Endodermal cell (in vitro differentiated cells): ENCODE measurements around the gene KCNH5. TPM values are rescaled to one million over a fixed set of nuclear protein-coding genes. Genes with fewer than 3 reads are reported as not detected.
"Not testable (repeated sequence)": the region's sequence is repeated elsewhere in the genome, so short reads cannot be mapped to it uniquely, and the experiment has no call there.

Source experiments
- DNase-seq: peaks from one replicate; pipeline ENCODE4 v3.0.0-alpha.2; 2017
- H3K27ac ChIP-seq: 2 replicates; pipeline ENCODE4 v1.5.1; 2013; ENCODE audit warnings: mild to moderate bottlenecking, low read depth, low read length, moderate library complexity
- H3K27me3 ChIP-seq: 2 replicates; pipeline ENCODE4 v1.6.1; 2013; ENCODE audit warnings: mild to moderate bottlenecking, low read length, moderate library complexity; ENCODE audit not compliant: insufficient read depth, control insufficient read depth, poor library complexity, severe bottlenecking
- H3K36me3 ChIP-seq: 2 replicates; pipeline ENCODE4 v1.7.0; 2013; ENCODE audit warnings: mild to moderate bottlenecking, low read length, moderate library complexity; ENCODE audit not compliant: control insufficient read depth, insufficient read depth
- H3K4me1 ChIP-seq: one replicate; pipeline ENCODE4 v1.7.0; 2013; ENCODE audit warnings: low read length; ENCODE audit not compliant: control insufficient read depth, insufficient read depth
- H3K4me3 ChIP-seq: 2 replicates; pipeline ENCODE4 v1.5.1; 2013; ENCODE audit warnings: mild to moderate bottlenecking, low read length, moderate library complexity
- H3K9ac ChIP-seq: 2 replicates; pipeline ENCODE4 v1.6.1; 2013; ENCODE audit warnings: mild to moderate bottlenecking, low read length, moderate library complexity; ENCODE audit not compliant: poor library complexity, severe bottlenecking; ENCODE audit errors: extremely low read depth
- H3K9me3 ChIP-seq: 2 replicates; pipeline ENCODE4 v1.6.1; 2013; ENCODE audit warnings: mild to moderate bottlenecking, low read length, moderate library complexity; ENCODE audit not compliant: control insufficient read depth
- H3K27ac Mint-ChIP-seq: 2 replicates; pipeline ENCODE4 v1.8.0; 2020; ENCODE audit warnings: mixed read lengths
- H3K27me3 Mint-ChIP-seq: 2 replicates; pipeline ENCODE4 v1.8.0; 2021; ENCODE audit warnings: mild to moderate bottlenecking, mixed read lengths; ENCODE audit not compliant: insufficient read depth
- H3K36me3 Mint-ChIP-seq: 2 replicates; pipeline ENCODE4 v1.8.0; 2020; ENCODE audit warnings: low read depth, mixed read lengths
- H3K4me1 Mint-ChIP-seq: 2 replicates; pipeline ENCODE4 v1.8.0; 2020; ENCODE audit warnings: mixed read lengths
- H3K4me3 Mint-ChIP-seq: 2 replicates; pipeline ENCODE4 v1.8.0; 2020; ENCODE audit warnings: mild to moderate bottlenecking, moderate library complexity, mixed read lengths
- H3K9me3 Mint-ChIP-seq: 2 replicates; pipeline ENCODE4 v1.8.0; 2020; ENCODE audit warnings: mild to moderate bottlenecking, mixed read lengths
- CTCF ChIP-seq: fragments of 200-600 bp; sonication (generic); conservative IDR thresholded peaks from 2 replicates; pipeline ENCODE4 v1.5.0; 2021; ENCODE audit warnings: antibody characterized with exemption, mild to moderate bottlenecking
- WGBS, 2 experiments: methylation state at CpG; one replicate each; pipeline versions ENCODE4 v1.1.5 to v1.1.7; 2013; ENCODE audit warnings: missing lambda C conversion rate in 2 of 2, mixed read lengths in 1 of 2; ENCODE audit not compliant: insufficient coverage in 1 of 2, insufficient read length in 1 of 2; 5-methylcytosine and 5-hydroxymethylcytosine counted together
- total RNA-seq, 2 donors: library from RNA; stranded (reverse); fragmentation: NEBNext Ultra II Directional in 1 of 2; extraction: Animal tissue kit (Norgen Biotek cat#: 25700) in 1 of 2; gene quantifications; 2 replicates in 1 of 2; 3 replicates in 1 of 2; pipeline ENCODE4 v1.2.1, GENCODE V29; 2021

The KCNH5 gene
- total RNA-seq, 2 donors from 2014 or later, result 2.5 to 3.9 TPM

- Mint-ChIP-seq H3K27me3 (no peaks in the 10 kb centered on the region), H3K4me1 (peaks cover 17% of the 10 kb centered on the region), H3K27ac (no peak overlapping the region), H3K9me3 (peaks cover 4% of the 10 kb centered on the region), H3K36me3 (peaks cover 3% of the 10 kb centered on the region), H3K4me3 (no peak overlapping the region)
- H3K27me3 ChIP-seq, result no peaks in the 10 kb centered on the region
- H3K27ac ChIP-seq, result no peak overlapping the region
- H3K4me1 ChIP-seq, result no peaks in the 10 kb centered on the region
- H3K36me3 ChIP-seq, result no peaks in the 10 kb centered on the region
- no peak overlapping the region for H3K4me3 ChIP-seq
- no peak for DNase-seq
- no peaks in the 10 kb centered on the region for H3K9me3 ChIP-seq
- TF ChIP-seq CTCF, result no peak
- H3K9ac ChIP-seq, result no peak overlapping the region
These were observed 281.3 kb downstream of the KCNH5 start for GRCh38 chr14:62763951-62764350.

- Mint-ChIP-seq H3K9me3 (peaks cover 29% of the 10 kb centered on the region), H3K27ac (peak overlapping the region; percentile 44), H3K36me3 (peaks cover 18% of the 10 kb centered on the region), H3K27me3 (no peaks in the 10 kb centered on the region), H3K4me3 (no peak overlapping the region), H3K4me1 (peaks cover 14% of the 10 kb centered on the region)
- Histone ChIP-seq H3K27me3 (no peaks in the 10 kb centered on the region), H3K9me3 (peaks cover 26% of the 10 kb centered on the region), H3K27ac (no peak overlapping the region), H3K4me3 (no peak overlapping the region), H3K9ac (no peak overlapping the region), H3K4me1 (no peaks in the 10 kb centered on the region), H3K36me3 (no peaks in the 10 kb centered on the region)
- TF ChIP-seq CTCF, result peak; percentile 26
- peak; percentile 60 for DNase-seq
- WGBS, 2 experiments, result 65 to 80% methylated on average over 1 to 2 of the region's 2 CpGs
These were observed 285.5 kb downstream of the KCNH5 start for GRCh38 chr14:62759796-62760195.

- not testable (repeated sequence) for DNase-seq, H3K36me3 ChIP-seq, H3K9ac ChIP-seq, H3K9me3 ChIP-seq, H3K27me3 ChIP-seq, H3K4me3 ChIP-seq, H3K4me3 Mint-ChIP-seq, H3K4me1 ChIP-seq, H3K9me3 Mint-ChIP-seq, H3K36me3 Mint-ChIP-seq, H3K27ac Mint-ChIP-seq, H3K27me3 Mint-ChIP-seq, H3K27ac ChIP-seq
- WGBS, 2 experiments, result 92 to 95% methylated on average over 11 of the region's 11 CpGs
- H3K4me1 Mint-ChIP-seq, result peaks cover 14% of the 10 kb centered on the region
These were observed 298.4 kb downstream of the KCNH5 start for GRCh38 chr14:62746881-62747280.

GRCh38 chr14:62745496-62745895, 299.8 kb downstream of the KCNH5 start:
- no peak for TF ChIP-seq CTCF
- Mint-ChIP-seq H3K36me3 (peaks cover 4% of the 10 kb centered on the region), H3K9me3 (no peaks in the 10 kb centered on the region), H3K4me3 (no peak overlapping the region), H3K27me3 (no peaks in the 10 kb centered on the region), H3K4me1 (peaks cover 17% of the 10 kb centered on the region), H3K27ac (no peak overlapping the region)
- H3K9ac ChIP-seq, result no peak overlapping the region
- peaks cover 5% of the 10 kb centered on the region for H3K4me1 ChIP-seq
- no peaks in the 10 kb centered on the region for H3K36me3 ChIP-seq
- no peaks in the 10 kb centered on the region for H3K9me3 ChIP-seq
- H3K4me3 ChIP-seq, result no peak overlapping the region
- WGBS, 2 experiments, result 100% methylated on average over 1 of the region's 1 CpG; no CpG with 5 or more reads in 1 of the 2 experiments
- no peaks in the 10 kb centered on the region for H3K27me3 ChIP-seq
- no peak for DNase-seq
- H3K27ac ChIP-seq, result no peak overlapping the region
